A549 (cell line): ENCODE measurements around the gene STRA8.

Experiments
- CBX8 ChIP-seq: fragments of 200-600 bp; sonication (generic); IDR thresholded peaks from 2 replicates; pipeline ENCODE4 v1.6.1; 2016
- CEBPB ChIP-seq, 2 experiments: fragments of >200 bp in 1 of 2; sonication (Bioruptor Twin) in 1 of 2; formaldehyde crosslinking in 1 of 2; IDR thresholded peaks; 2 replicates each; pipeline ENCODE4 v1.6.1; 2012 to 2016
- CTCF ChIP-seq: fragments of >200 bp; sonication (Bioruptor Twin); formaldehyde crosslinking; IDR thresholded peaks from 3 replicates; pipeline ENCODE4 v1.5.1; 2016
- EP300 ChIP-seq, 2 experiments: fragments of >200 bp; sonication (Bioruptor Twin); formaldehyde crosslinking; IDR thresholded peaks; 2 replicates in 1 of 2; 3 replicates in 1 of 2; pipeline ENCODE4 v1.6.1; 2016 to 2017
- FOSB ChIP-seq: fragments of 250-450 bp; sonication (Bioruptor Pico); IDR thresholded peaks from 2 replicates; pipeline ENCODE4 v1.5.0; 2020; ENCODE audit warnings: mild to moderate bottlenecking, moderate library complexity
- HEYL ChIP-seq: fragments of 250-450 bp; sonication (Bioruptor Pico); IDR thresholded peaks from 2 replicates; pipeline ENCODE4 v1.8.0; 2021; ENCODE audit warnings: mild to moderate bottlenecking, moderate library complexity
- KDM1A ChIP-seq: fragments of 200-600 bp; sonication (generic); IDR thresholded peaks from 2 replicates; pipeline ENCODE4 v1.6.1; 2016; ENCODE audit warnings: low read depth, mild to moderate bottlenecking
- MAX ChIP-seq: IDR thresholded peaks from 2 replicates; pipeline ENCODE4 v1.6.1; 2012
- POLR2A ChIP-seq: IDR thresholded peaks from 2 replicates; pipeline ENCODE4 v1.6.1; 2012; ENCODE audit warnings: mild to moderate bottlenecking, low read length
- POLR2AphosphoS2 ChIP-seq: conservative IDR thresholded peaks from 2 replicates; pipeline ENCODE4 v1.6.1; 2012; ENCODE audit warnings: low read length, improper control_type of control experiment, inconsistent platforms
- REST ChIP-seq: fragments of 200-600 bp; sonication (generic); IDR thresholded peaks from 2 replicates; pipeline ENCODE4 v1.6.1; 2016; ENCODE audit warnings: antibody characterized with exemption, mild to moderate bottlenecking, moderate library complexity
- RFX5 ChIP-seq: fragments of 450-650 bp; IDR thresholded peaks from 2 replicates; pipeline ENCODE4 v1.7.1; 2014; ENCODE audit warnings: antibody characterized with exemption, mild to moderate bottlenecking, moderate library complexity

- no peak for TF ChIP-seq REST
- no peak for TF ChIP-seq CTCF
- no peak for TF ChIP-seq FOSB (CRISPR knock-in tag)
- TF ChIP-seq CEBPB (IDR thresholded peaks at IDR 0.05), result no peak
- no peak for TF ChIP-seq POLR2A
- TF ChIP-seq KDM1A, result no peak
- TF ChIP-seq RFX5, result no peak
- TF ChIP-seq HEYL (CRISPR knock-in tag), result no peak
- TF ChIP-seq MAX, result no peak
- no peak for TF ChIP-seq POLR2AphosphoS2
- no peak for TF ChIP-seq EP300 (IDR thresholded peaks at IDR 0.05)
- no peak for TF ChIP-seq CBX8
Observed at GRCh38 chr7:135207406-135208101, 26.1 kb upstream of the STRA8 start.
